Gastrocnemius medialis (tissue), 4 donors: ENCODE measurements around the gene ANTXR1.

Experiments
- CTCF ChIP-seq, 5 experiments: fragments of 450-650 bp in 3 of 5; fragments of 200-600 bp in 2 of 5; sonication (generic) in 2 of 5; IDR thresholded peaks in 4 of 5; conservative IDR thresholded peaks in 1 of 5; 1 replicate in 4 of 5; 2 replicates in 1 of 5; pipeline ENCODE4 v1.5.1; 2016 to 2019; ENCODE audit warnings: antibody characterized with exemption in 5 of 5, mild to moderate bottlenecking in 3 of 5, moderate library complexity in 3 of 5
- POLR2A ChIP-seq, 2 donors: fragments of 450-650 bp; IDR thresholded peaks; one replicate each; pipeline ENCODE4 v1.6.1; 2017; ENCODE audit warnings: antibody characterized with exemption in 2 of 2, mild to moderate bottlenecking in 2 of 2, moderate library complexity in 2 of 2

GRCh38 chr2:69178756-69179155, 165.8 kb downstream of the ANTXR1 start:
- TF ChIP-seq CTCF (IDR thresholded peaks at IDR 0.05 in 4 of 5, conservative IDR thresholded peaks at IDR 0.05 in 1 of 5) (no peak), POLR2A (IDR thresholded peaks at IDR 0.05) (no peak)
